WERI-Rb-1 (cell line): Measurements from ENCODE around the gene STYXL2.

ENCODE experiments used
- DNase-seq: peaks from one replicate; pipeline ENCODE4 v3.0.0-alpha.2; 2020
- H3K27ac ChIP-seq: fragments of 250-450 bp; sonication (Bioruptor Pico); 2 replicates; pipeline ENCODE4 v1.5.1; 2020; ENCODE audit warnings: mild to moderate bottlenecking, moderate library complexity
- H3K27me3 ChIP-seq: fragments of 250-450 bp; sonication (Bioruptor Pico); 2 replicates; pipeline ENCODE4 v1.5.1; 2021; ENCODE audit warnings: mild to moderate bottlenecking, low read depth, moderate library complexity; ENCODE audit not compliant: insufficient read depth, severe bottlenecking
- H3K36me3 ChIP-seq: fragments of 250-450 bp; sonication (Bioruptor Pico); 2 replicates; pipeline ENCODE4 v1.5.1; 2020; ENCODE audit warnings: mild to moderate bottlenecking, moderate library complexity
- H3K4me3 ChIP-seq: 2 replicates; pipeline ENCODE4 v1.5.1; 2011; ENCODE audit warnings: low read depth, mild to moderate bottlenecking, control low read depth, low read length
- H3K9me3 ChIP-seq: fragments of 250-450 bp; sonication (Bioruptor Pico); 2 replicates; pipeline ENCODE4 v1.5.1; 2021; ENCODE audit warnings: mild to moderate bottlenecking, moderate library complexity; ENCODE audit not compliant: severe bottlenecking
- TF ChIP-seq, protein P1 (sequence below): IDR thresholded peaks from 2 replicates; pipeline ENCODE4 v1.5.1; 2011; ENCODE audit warnings: low read depth, mild to moderate bottlenecking, control low read depth, inconsistent platforms, low read length

The STYXL2 gene

DNA sequence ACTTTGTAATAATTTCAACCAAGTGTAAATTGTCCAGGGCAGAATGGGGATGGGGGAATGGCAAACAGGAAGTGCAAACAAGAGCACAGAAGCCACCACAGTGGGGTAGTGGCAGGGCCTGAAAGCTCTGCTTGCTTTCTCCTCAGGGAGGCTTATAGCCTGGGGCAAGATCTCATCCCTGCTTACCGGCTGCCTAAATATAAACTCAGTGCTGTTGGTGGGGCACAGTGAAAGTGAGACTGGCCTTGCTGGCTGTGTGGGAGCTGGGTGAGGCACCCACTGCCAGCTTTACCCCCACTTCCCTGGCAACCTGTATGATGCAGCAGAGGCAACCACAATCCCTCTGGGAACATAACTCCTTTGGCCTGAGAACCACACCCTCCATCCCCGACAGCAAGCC is 15.2 kb downstream of the STYXL2 start:
- Histone ChIP-seq H3K36me3 (no peaks in the 10 kb centered on the region), H3K4me3 (no peak overlapping the region)

GRCh38 chr1:167110586-167110985 is 16.7 kb downstream of the STYXL2 start:
- H3K27me3 ChIP-seq, result no peaks in the 10 kb centered on the region
- DNase-seq, result no peak
- H3K4me3 ChIP-seq, result no peak overlapping the region
- no peaks in the 10 kb centered on the region for H3K36me3 ChIP-seq
- TF ChIP-seq, protein P1, sequence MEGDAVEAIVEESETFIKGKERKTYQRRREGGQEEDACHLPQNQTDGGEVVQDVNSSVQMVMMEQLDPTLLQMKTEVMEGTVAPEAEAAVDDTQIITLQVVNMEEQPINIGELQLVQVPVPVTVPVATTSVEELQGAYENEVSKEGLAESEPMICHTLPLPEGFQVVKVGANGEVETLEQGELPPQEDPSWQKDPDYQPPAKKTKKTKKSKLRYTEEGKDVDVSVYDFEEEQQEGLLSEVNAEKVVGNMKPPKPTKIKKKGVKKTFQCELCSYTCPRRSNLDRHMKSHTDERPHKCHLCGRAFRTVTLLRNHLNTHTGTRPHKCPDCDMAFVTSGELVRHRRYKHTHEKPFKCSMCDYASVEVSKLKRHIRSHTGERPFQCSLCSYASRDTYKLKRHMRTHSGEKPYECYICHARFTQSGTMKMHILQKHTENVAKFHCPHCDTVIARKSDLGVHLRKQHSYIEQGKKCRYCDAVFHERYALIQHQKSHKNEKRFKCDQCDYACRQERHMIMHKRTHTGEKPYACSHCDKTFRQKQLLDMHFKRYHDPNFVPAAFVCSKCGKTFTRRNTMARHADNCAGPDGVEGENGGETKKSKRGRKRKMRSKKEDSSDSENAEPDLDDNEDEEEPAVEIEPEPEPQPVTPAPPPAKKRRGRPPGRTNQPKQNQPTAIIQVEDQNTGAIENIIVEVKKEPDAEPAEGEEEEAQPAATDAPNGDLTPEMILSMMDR, result no peak
- no peak overlapping the region for H3K27ac ChIP-seq
- no peaks in the 10 kb centered on the region for H3K9me3 ChIP-seq

More for the DNA sequence above, 15.2 kb downstream of the STYXL2 start:
- DNase-seq, result no peak
- Histone ChIP-seq H3K9me3 (no peaks in the 10 kb centered on the region), H3K27ac (no peak overlapping the region), H3K27me3 (no peaks in the 10 kb centered on the region)
- TF ChIP-seq, protein P1, result no peak

- no peak overlapping the region for H3K4me3 ChIP-seq
- no peak for DNase-seq
- no peaks in the 10 kb centered on the region for H3K9me3 ChIP-seq
- TF ChIP-seq, protein P1, result no peak
- H3K27me3 ChIP-seq, result no peaks in the 10 kb centered on the region
- no peak overlapping the region for H3K27ac ChIP-seq
- no peaks in the 10 kb centered on the region for H3K36me3 ChIP-seq
Measured at GRCh38 chr1:167111868-167112709, 18.2 kb downstream of the STYXL2 start.

DNA sequence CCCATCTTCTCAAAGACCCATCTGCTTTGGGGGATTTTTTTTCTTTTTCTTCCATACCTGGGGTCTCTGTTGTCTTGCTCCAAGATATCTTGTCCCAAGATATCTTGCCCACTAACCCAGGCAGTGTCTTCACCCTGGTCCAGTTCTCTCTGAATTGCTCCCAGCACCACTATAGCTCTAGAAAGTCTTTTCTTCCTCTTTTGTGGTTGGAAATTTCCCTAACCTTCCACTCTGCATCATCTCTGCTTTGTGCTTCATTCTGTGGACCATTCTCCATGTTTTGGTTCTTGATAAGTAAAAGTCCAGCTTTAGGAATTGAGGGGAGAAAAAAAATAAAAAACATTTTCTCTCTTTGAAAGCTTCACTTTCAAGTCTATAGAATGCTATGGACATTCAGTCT is 20.9 kb downstream of the STYXL2 start:
- Histone ChIP-seq H3K9me3 (no peaks in the 10 kb centered on the region), H3K4me3 (no peak overlapping the region), H3K27ac (no peak overlapping the region), H3K27me3 (no peaks in the 10 kb centered on the region), H3K36me3 (no peaks in the 10 kb centered on the region)
- TF ChIP-seq, protein P1, result no peak
- no peak for DNase-seq

DNA sequence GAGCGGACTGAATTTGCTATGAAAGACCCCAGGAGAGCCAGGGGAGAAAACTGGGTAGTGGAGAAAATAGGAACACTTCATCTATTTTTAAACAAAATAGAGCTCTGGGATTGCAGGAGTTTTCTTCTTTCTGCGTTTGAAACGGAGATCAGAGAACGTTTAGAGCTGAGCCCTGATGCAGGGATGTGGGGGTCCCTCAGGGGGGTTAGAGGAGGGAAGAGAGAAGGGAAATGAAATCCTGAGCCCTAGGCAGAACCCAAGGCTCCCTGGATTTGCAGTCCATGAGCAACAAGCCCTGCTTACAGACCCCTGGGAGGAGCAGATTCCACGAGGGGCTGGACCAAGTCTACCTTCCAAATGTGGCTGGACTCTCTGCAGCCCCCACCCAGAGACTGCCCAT is 21.8 kb downstream of the STYXL2 start:
- H3K9me3 ChIP-seq, result no peaks in the 10 kb centered on the region
- H3K4me3 ChIP-seq, result no peak overlapping the region
- no peaks in the 10 kb centered on the region for H3K27me3 ChIP-seq
- no peak for DNase-seq
- TF ChIP-seq, protein P1, result no peak
- H3K36me3 ChIP-seq, result no peaks in the 10 kb centered on the region
- no peak overlapping the region for H3K27ac ChIP-seq

GRCh38 chr1:167116174-167116573 is 22.3 kb downstream of the STYXL2 start:
- Histone ChIP-seq H3K36me3 (no peaks in the 10 kb centered on the region), H3K9me3 (no peaks in the 10 kb centered on the region), H3K4me3 (no peak overlapping the region), H3K27ac (no peak overlapping the region), H3K27me3 (no peaks in the 10 kb centered on the region)
- DNase-seq, result no peak
- TF ChIP-seq, protein P1, result no peak
